HepG2 (cell line): ENCODE results near the gene UTP15. TPM values are rescaled to one million over a fixed set of nuclear protein-coding genes. Genes with fewer than 3 reads are reported as not detected.

Experiments
- CREM ChIP-seq, 2 experiments: sonication (generic) in 1 of 2; formaldehyde crosslinking in 1 of 2; IDR thresholded peaks; 2 replicates each; pipeline versions ENCODE4 v1.4.0 to v1.6.1; 2016 to 2020; ENCODE audit warnings: antibody characterized with exemption in 1 of 2, mild to moderate bottlenecking in 1 of 2, missing genetic modification reagents in 1 of 2
- EP300 ChIP-seq, 3 experiments: sonication (generic) in 1 of 3; formaldehyde crosslinking in 1 of 3; IDR thresholded peaks; 2 replicates each; pipeline versions ENCODE4 v1.5.1 to v1.6.1; 2011 to 2020; ENCODE audit warnings: low read depth in 2 of 3, low read length in 2 of 3, borderline replicate concordance in 1 of 3, improper control_type of control experiment in 1 of 3, mild to moderate bottlenecking in 1 of 3, missing genetic modification reagents in 1 of 3, moderate library complexity in 1 of 3
- FOXK1 ChIP-seq: sonication (generic); formaldehyde crosslinking; IDR thresholded peaks from 2 replicates; pipeline ENCODE4 v1.4.0; 2020; ENCODE audit warnings: low read depth, missing genetic modification reagents, borderline replicate concordance
- HMG20A ChIP-seq: IDR thresholded peaks from 2 replicates; pipeline ENCODE4 v1.6.1; 2016; ENCODE audit warnings: borderline replicate concordance
- ISX ChIP-seq: sonication (generic); formaldehyde crosslinking; conservative IDR thresholded peaks from 2 replicates; pipeline ENCODE4 v1.5.0; 2020; ENCODE audit warnings: missing genetic modification reagents
- KDM6A ChIP-seq: IDR thresholded peaks from 2 replicates; pipeline ENCODE4 v1.6.1; 2016; ENCODE audit warnings: low read depth
- MTF1 ChIP-seq: sonication (generic); formaldehyde crosslinking; IDR thresholded peaks from 2 replicates; pipeline ENCODE4 v1.5.0; 2020; ENCODE audit warnings: missing genetic modification reagents
- NR2F6 ChIP-seq, 2 experiments: IDR thresholded peaks; 2 replicates each; pipeline ENCODE4 v1.6.1; 2016; ENCODE audit warnings: antibody characterized with exemption in 1 of 2, mild to moderate bottlenecking in 1 of 2
- POGZ ChIP-seq: sonication (generic); formaldehyde crosslinking; IDR thresholded peaks from 2 replicates; pipeline ENCODE4 v1.4.0; 2020; ENCODE audit warnings: mild to moderate bottlenecking, missing genetic modification reagents
- SALL1 ChIP-seq: sonication (generic); formaldehyde crosslinking; IDR thresholded peaks from 2 replicates; pipeline ENCODE4 v1.8.0; 2022; ENCODE audit warnings: mild to moderate bottlenecking, missing genetic modification reagents
- SKI ChIP-seq: fragments of 450-650 bp; IDR thresholded peaks from one replicate; pipeline ENCODE4 v1.6.1; 2018; ENCODE audit warnings: mild to moderate bottlenecking; ENCODE audit not compliant: partially characterized antibody
- TBX2 ChIP-seq: sonication (generic); formaldehyde crosslinking; IDR thresholded peaks from 2 replicates; pipeline ENCODE4 v1.5.0; 2020; ENCODE audit warnings: missing genetic modification reagents, mild to moderate bottlenecking, borderline replicate concordance
- TEAD3 ChIP-seq: optimal IDR thresholded peaks from 2 replicates; pipeline ENCODE3; 2016; ENCODE audit warnings: borderline replicate concordance
- TOE1 ChIP-seq: sonication (generic); formaldehyde crosslinking; IDR thresholded peaks from 2 replicates; pipeline ENCODE4 v1.4.0; 2020; ENCODE audit warnings: mild to moderate bottlenecking, missing genetic modification reagents
- ZFP62 ChIP-seq: sonication (generic); formaldehyde crosslinking; IDR thresholded peaks from 2 replicates; pipeline ENCODE4 v1.4.0; 2020; ENCODE audit warnings: missing genetic modification reagents
- ZNF101 ChIP-seq: sonication (generic); formaldehyde crosslinking; IDR thresholded peaks from 2 replicates; pipeline ENCODE4 v1.4.0; 2020; ENCODE audit warnings: mild to moderate bottlenecking, low read depth, missing genetic modification reagents, borderline replicate concordance
- ZNF136 ChIP-seq: sonication (generic); formaldehyde crosslinking; IDR thresholded peaks from 2 replicates; pipeline ENCODE4 v1.8.1; 2022; ENCODE audit warnings: low read depth, mild to moderate bottlenecking, moderate library complexity, missing genetic modification reagents
- ZNF292 ChIP-seq: sonication (generic); formaldehyde crosslinking; IDR thresholded peaks from 2 replicates; pipeline ENCODE4 v1.8.1; 2022; ENCODE audit warnings: mild to moderate bottlenecking, low read depth, missing genetic modification reagents, borderline replicate concordance
- ZNF331 ChIP-seq: sonication (generic); formaldehyde crosslinking; IDR thresholded peaks from 2 replicates; pipeline ENCODE4 v1.4.0; 2020; ENCODE audit warnings: missing genetic modification reagents
- ZNF614 ChIP-seq: IDR thresholded peaks from 2 replicates; pipeline ENCODE4 v1.6.1; 2018; ENCODE audit warnings: missing biosample characterization, missing genetic modification reagents, inconsistent platforms, borderline replicate concordance
- polyA plus RNA-seq, 8 experiments: library from polyadenylated mRNA; depleted of rRNA in 3 of 8; stranded (reverse) in 7 of 8; unstranded in 1 of 8; fragments of >200 nt; fragmentation: Illumina TruSeq in 4 of 8; extraction: Trizol in 4 of 8; gene quantifications; 2 replicates each; pipeline versions ENCODE4 v1.2.1 to v1.2.3, GENCODE V29; 2011 to 2016; ENCODE audit warnings: low read depth in 4 of 8, missing spikeins in 1 of 8, mixed read lengths in 1 of 8; ENCODE audit not compliant: insufficient read depth in 1 of 8
- total RNA-seq, 5 experiments: library from RNA; depleted of rRNA; stranded (reverse); fragments of >200 nt; fragmentation: Illumina TruSeq; extraction: Trizol; gene quantifications; 2 replicates each; pipeline ENCODE4 v1.2.3, GENCODE V29; 2016; ENCODE audit warnings: low read depth in 1 of 5
- TF ChIP-seq, protein P1 (sequence below): sonication (generic); formaldehyde crosslinking; IDR thresholded peaks from 2 replicates; pipeline ENCODE4 v1.4.0; 2020; ENCODE audit warnings: missing genetic modification reagents

The UTP15 gene
- total and polyA plus RNA-seq, 2 of the 13 experiments (the other 11 are each of a cell fraction or from before 2014, with no cell fraction given) = 7.3 to 35.8 TPM

DNA sequence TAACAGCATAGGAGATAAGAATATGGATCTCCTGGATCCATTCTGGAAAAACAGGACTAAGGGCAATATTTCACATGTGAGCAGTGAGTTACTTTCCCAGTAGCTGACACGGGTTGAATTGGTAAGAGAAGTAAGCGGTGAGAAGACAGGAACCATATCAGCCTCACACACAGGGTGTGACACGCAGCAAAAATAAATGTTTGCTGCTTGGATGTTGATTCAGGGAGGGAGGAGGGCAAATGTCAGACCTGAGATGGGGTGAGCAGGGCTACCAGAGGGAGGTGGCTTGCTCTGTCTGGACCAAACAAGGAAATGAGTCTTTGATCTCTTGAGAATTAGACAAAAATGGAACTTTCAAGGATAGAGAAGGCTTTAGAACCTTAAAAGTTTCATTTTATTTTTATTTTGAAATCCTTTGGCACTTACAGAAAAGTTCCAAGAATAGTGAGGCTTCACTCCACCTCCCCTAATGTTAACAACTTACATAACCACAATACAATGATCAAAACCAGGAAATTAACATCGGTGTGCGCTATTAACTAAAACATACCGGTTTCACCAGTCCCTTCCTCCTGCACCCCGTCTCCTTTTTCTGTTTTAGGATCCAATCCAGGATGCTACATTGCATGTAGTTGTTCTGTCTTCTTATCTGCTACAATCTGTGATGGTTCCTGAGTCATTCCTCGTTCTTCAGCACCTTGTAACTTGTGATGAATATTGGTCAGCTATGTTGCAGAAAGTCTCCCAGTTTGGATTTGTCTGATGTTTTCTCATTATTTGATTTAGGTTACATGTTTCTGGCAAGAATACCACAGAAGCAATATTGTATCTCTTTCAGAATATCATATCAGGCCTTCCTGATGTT is 39.9 kb downstream of the UTP15 start (continued):
- TF ChIP-seq, protein P1, sequence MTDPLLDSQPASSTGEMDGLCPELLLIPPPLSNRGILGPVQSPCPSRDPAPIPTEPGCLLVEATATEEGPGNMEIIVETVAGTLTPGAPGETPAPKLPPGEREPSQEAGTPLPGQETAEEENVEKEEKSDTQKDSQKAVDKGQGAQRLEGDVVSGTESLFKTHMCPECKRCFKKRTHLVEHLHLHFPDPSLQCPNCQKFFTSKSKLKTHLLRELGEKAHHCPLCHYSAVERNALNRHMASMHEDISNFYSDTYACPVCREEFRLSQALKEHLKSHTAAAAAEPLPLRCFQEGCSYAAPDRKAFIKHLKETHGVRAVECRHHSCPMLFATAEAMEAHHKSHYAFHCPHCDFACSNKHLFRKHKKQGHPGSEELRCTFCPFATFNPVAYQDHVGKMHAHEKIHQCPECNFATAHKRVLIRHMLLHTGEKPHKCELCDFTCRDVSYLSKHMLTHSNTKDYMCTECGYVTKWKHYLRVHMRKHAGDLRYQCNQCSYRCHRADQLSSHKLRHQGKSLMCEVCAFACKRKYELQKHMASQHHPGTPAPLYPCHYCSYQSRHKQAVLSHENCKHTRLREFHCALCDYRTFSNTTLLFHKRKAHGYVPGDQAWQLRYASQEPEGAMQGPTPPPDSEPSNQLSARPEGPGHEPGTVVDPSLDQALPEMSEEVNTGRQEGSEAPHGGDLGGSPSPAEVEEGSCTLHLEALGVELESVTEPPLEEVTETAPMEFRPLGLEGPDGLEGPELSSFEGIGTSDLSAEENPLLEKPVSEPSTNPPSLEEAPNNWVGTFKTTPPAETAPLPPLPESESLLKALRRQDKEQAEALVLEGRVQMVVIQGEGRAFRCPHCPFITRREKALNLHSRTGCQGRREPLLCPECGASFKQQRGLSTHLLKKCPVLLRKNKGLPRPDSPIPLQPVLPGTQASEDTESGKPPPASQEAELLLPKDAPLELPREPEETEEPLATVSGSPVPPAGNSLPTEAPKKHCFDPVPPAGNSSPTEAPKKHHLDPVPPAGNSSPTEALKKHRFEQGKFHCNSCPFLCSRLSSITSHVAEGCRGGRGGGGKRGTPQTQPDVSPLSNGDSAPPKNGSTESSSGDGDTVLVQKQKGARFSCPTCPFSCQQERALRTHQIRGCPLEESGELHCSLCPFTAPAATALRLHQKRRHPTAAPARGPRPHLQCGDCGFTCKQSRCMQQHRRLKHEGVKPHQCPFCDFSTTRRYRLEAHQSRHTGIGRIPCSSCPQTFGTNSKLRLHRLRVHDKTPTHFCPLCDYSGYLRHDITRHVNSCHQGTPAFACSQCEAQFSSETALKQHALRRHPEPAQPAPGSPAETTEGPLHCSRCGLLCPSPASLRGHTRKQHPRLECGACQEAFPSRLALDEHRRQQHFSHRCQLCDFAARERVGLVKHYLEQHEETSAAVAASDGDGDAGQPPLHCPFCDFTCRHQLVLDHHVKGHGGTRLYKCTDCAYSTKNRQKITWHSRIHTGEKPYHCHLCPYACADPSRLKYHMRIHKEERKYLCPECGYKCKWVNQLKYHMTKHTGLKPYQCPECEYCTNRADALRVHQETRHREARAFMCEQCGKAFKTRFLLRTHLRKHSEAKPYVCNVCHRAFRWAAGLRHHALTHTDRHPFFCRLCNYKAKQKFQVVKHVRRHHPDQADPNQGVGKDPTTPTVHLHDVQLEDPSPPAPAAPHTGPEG (CRISPR knock-in tag) = no peak
- TF ChIP-seq SALL1 (CRISPR knock-in tag) (peak; percentile 83), ZNF292 (CRISPR knock-in tag) (peak; percentile 55; the same call in 1 of the 2 replicates), ZNF101 (no peak), FOXK1 (peak; percentile 76; the same call in 1 of the 2 replicates), TOE1 (CRISPR knock-in tag) (no peak), SKI (peak; percentile 36), NR2F6 (IDR thresholded peaks at IDR 0.05) (peak; percentile 84), NR2F6 (CRISPR knock-in tag; IDR thresholded peaks at IDR 0.05) (peak; percentile 86), EP300 (IDR thresholded peaks at IDR 0.05; ENCODE audit: low read depth in 2 of 2, low read length in 2 of 2) (peak in 1 of 2 experiments; percentile 55; a peak in 1 of 4 replicates), EP300 (CRISPR knock-in tag; IDR thresholded peaks at IDR 0.05; ENCODE audit: borderline replicate concordance) (no peak), KDM6A (0 out of 2 replicates have a peak, but pooled peaks have one; percentile 31), HMG20A (CRISPR knock-in tag) (peak; percentile 55; the same call in 1 of the 2 replicates), CREM (IDR thresholded peaks at IDR 0.05) (peak; percentile 50; the same call in 1 of the 2 replicates), CREM (CRISPR knock-in tag; IDR thresholded peaks at IDR 0.05) (no peak), POGZ (CRISPR knock-in tag) (peak; percentile 37; the same call in 1 of the 2 replicates), TEAD3 (CRISPR knock-in tag) (peak; percentile 56), ZNF614 (CRISPR knock-in tag) (0 out of 2 replicates have a peak, but pooled peaks have one; percentile 32), MTF1 (CRISPR knock-in tag) (no peak), ZNF136 (0 out of 2 replicates have a peak, but pooled peaks have one; percentile 36), ZNF331 (0 out of 2 replicates have a peak, but pooled peaks have one; percentile 2), ZFP62 (CRISPR knock-in tag) (no peak), TBX2 (CRISPR knock-in tag) (peak; percentile 53; the same call in 1 of the 2 replicates), ISX (CRISPR knock-in tag) (no peak)
